Mesangial cell (primary cell): Measurements from ENCODE around the gene KRT71. TPM values are rescaled to one million over a fixed set of nuclear protein-coding genes. Genes with fewer than 3 reads are reported as not detected.

ENCODE experiments used
- total RNA-seq: library from RNA; depleted of rRNA; stranded (reverse); fragments of >200 nt; gene quantifications from 2 replicates; pipeline ENCODE4 v1.2.3, GENCODE V29; 2015

KRT71 gene
- not detected in 2 replicates for total RNA-seq

GRCh38 chr12:52552681-52553195 lies at the start of gene KRT71:
Gene KRT71, minus strand, starts transcription at chr12:52553145. Its CDS starts 68 bp downstream, at chr12:52553077.

GRCh38 chr12:52600941-52601481 lies 48.1 kb upstream of the KRT71 start, which contains the start of gene KRT72:
Gene KRT72, minus strand, starts transcription at chr12:52601463. Its CDS starts 11 bp downstream, at chr12:52601452.

GRCh38 chr12:52573743-52574142 lies 20.8 kb upstream of the KRT71 start, which contains the start of gene KRT74:
Gene KRT74, minus strand, starts transcription at chr12:52573843. Its CDS starts 66 bp downstream, at chr12:52573777.

GRCh38 chr12:52519826-52520662 lies 32.9 kb downstream of the KRT71 start, which contains the start of gene KRT5:
Gene KRT5, minus strand, starts transcription at chr12:52520394. Its CDS starts 98 bp downstream, at chr12:52520296.

Other genes with a start within 250 kb of the KRT71 start
- not detected in 2 replicates for gene KRT83, start 231.7 kb downstream of the KRT71 start, total RNA-seq
- not detected in 2 replicates for gene KRT85, start 185.7 kb downstream of the KRT71 start, total RNA-seq
- not detected in 2 replicates for gene KRT84, start 167.5 kb downstream of the KRT71 start, total RNA-seq
- not detected in 2 replicates for gene KRT82, start 146.8 kb downstream of the KRT71 start, total RNA-seq
- gene KRT75, start 118.8 kb downstream of the KRT71 start, total RNA-seq, result not detected in 2 replicates
- gene KRT6B, start 101.0 kb downstream of the KRT71 start, total RNA-seq, result not detected in 2 replicates
- gene KRT6C, start 79.3 kb downstream of the KRT71 start, total RNA-seq, result not detected in 2 replicates
- gene KRT6A, start 59.9 kb downstream of the KRT71 start, total RNA-seq, result not detected in 2 replicates
- not detected in 2 replicates for gene KRT5, start 32.8 kb downstream of the KRT71 start, total RNA-seq
- gene KRT74, start 20.7 kb upstream of the KRT71 start, total RNA-seq, result not detected in 2 replicates
- not detected in 2 replicates for gene KRT72, start 48.3 kb upstream of the KRT71 start, total RNA-seq
- gene KRT73, start 65.4 kb upstream of the KRT71 start, total RNA-seq, result not detected in 2 replicates
- gene KRT2, start 99.1 kb upstream of the KRT71 start, total RNA-seq, result not detected in 2 replicates
- not detected in 2 replicates for gene KRT1, start 127.3 kb upstream of the KRT71 start, total RNA-seq
- not detected in 2 replicates for gene KRT77, start 150.4 kb upstream of the KRT71 start, total RNA-seq
- not detected in 2 replicates for gene KRT76, start 224.2 kb upstream of the KRT71 start, total RNA-seq
- not detected in 2 replicates for gene KRT3, start 243.0 kb upstream of the KRT71 start, total RNA-seq